CD14-positive monocyte (primary cell): ENCODE measurements around the gene MUC5AC. TPM values are rescaled to one million over a fixed set of nuclear protein-coding genes. Genes with fewer than 3 reads are reported as not detected.

Experiments used
- DNase-seq, 3 donors: peaks; one replicate each; pipeline ENCODE4 v3.0.0-alpha.2; 2011 to 2022
- H2AFZ ChIP-seq: 2 replicates; pipeline ENCODE4 v1.6.0; 2012; ENCODE audit warnings: mild to moderate bottlenecking, low read depth, low read length, inconsistent platforms; ENCODE audit not compliant: insufficient read depth, poor library complexity, severe bottlenecking
- H3K27ac ChIP-seq, 2 donors: 1 replicate in 1 of 2; 2 replicates in 1 of 2; pipeline ENCODE4 v1.5.1; 2012 to 2013; ENCODE audit warnings: low read length in 2 of 2, control low read depth in 1 of 2, inconsistent platforms in 1 of 2, low read depth in 1 of 2, mild to moderate bottlenecking in 1 of 2
- H3K27me3 ChIP-seq, 2 donors: one replicate each; pipeline versions ENCODE4 v1.6.0 to v1.6.1; 2011 to 2013; ENCODE audit warnings: low read length in 2 of 2; ENCODE audit not compliant: control insufficient read depth in 2 of 2, insufficient read depth in 2 of 2
- H3K36me3 ChIP-seq, 2 donors: replicated peaks in 1 of 2; 1 replicate in 1 of 2; 2 replicates in 1 of 2; pipeline versions ENCODE4 v1.5.1 to v1.6.1; 2012 to 2013; ENCODE audit warnings: low read length in 2 of 2, control low read depth in 1 of 2, inconsistent platforms in 1 of 2, mild to moderate bottlenecking in 1 of 2; ENCODE audit not compliant: insufficient read depth in 2 of 2, control insufficient read depth in 1 of 2
- H3K4me1 ChIP-seq, 2 donors: 1 replicate in 1 of 2; 2 replicates in 1 of 2; pipeline versions ENCODE4 v1.5.1 to v1.6.1; 2012 to 2013; ENCODE audit warnings: low read length in 2 of 2, control low read depth in 1 of 2, inconsistent platforms in 1 of 2, mild to moderate bottlenecking in 1 of 2, moderate library complexity in 1 of 2; ENCODE audit not compliant: insufficient read depth in 2 of 2, control insufficient read depth in 1 of 2
- H3K4me2 ChIP-seq: replicated peaks from 2 replicates; pipeline ENCODE3; 2012; ENCODE audit warnings: low read length, moderate library complexity, mild to moderate bottlenecking; ENCODE audit not compliant: poor library complexity, severe bottlenecking; ENCODE audit errors: extremely low read depth
- H3K4me3 ChIP-seq, 3 experiments: fragments of 200-600 bp in 1 of 3; sonication (generic) in 1 of 3; replicated peaks in 1 of 3; 1 replicate in 2 of 3; 2 replicates in 1 of 3; pipeline ENCODE4 v1.5.1; 2011 to 2013; ENCODE audit warnings: low read length in 3 of 3, mild to moderate bottlenecking in 3 of 3, control low read depth in 2 of 3, low read depth in 2 of 3, inconsistent platforms in 1 of 3, moderate library complexity in 1 of 3
- H3K79me2 ChIP-seq: 2 replicates; pipeline ENCODE4 v1.6.0; 2012; ENCODE audit warnings: mild to moderate bottlenecking, control low read depth, inconsistent platforms, low read length, moderate library complexity; ENCODE audit not compliant: insufficient read depth
- H3K9ac ChIP-seq: 2 replicates; pipeline ENCODE4 v1.6.0; 2017; ENCODE audit warnings: low read length, mild to moderate bottlenecking; ENCODE audit not compliant: insufficient read depth, poor library complexity, severe bottlenecking
- H3K9me3 ChIP-seq, 2 donors: replicated peaks in 1 of 2; 1 replicate in 1 of 2; 2 replicates in 1 of 2; pipeline versions ENCODE4 v1.5.1 to v1.6.1; 2012 to 2013; ENCODE audit warnings: low read length in 2 of 2, control low read depth in 1 of 2; ENCODE audit not compliant: control insufficient read depth in 1 of 2, insufficient read depth in 1 of 2
- H4K20me1 ChIP-seq: 2 replicates; pipeline ENCODE4 v1.6.0; 2012; ENCODE audit warnings: mild to moderate bottlenecking, low read length, control low read depth, moderate library complexity; ENCODE audit not compliant: insufficient read depth
- H3K27ac Mint-ChIP-seq, 7 donors: one replicate each; pipeline ENCODE4 v1.8.0; 2020; ENCODE audit warnings: mild to moderate bottlenecking in 7 of 7, mixed read lengths in 7 of 7, moderate library complexity in 6 of 7, inconsistent platforms in 2 of 7
- H3K27me3 Mint-ChIP-seq, 3 donors: one replicate each; pipeline ENCODE4 v1.8.0; 2021 to 2022; ENCODE audit warnings: low read depth in 3 of 3, mild to moderate bottlenecking in 3 of 3, mixed read lengths in 3 of 3, moderate library complexity in 3 of 3, inconsistent platforms in 1 of 3
- H3K36me3 Mint-ChIP-seq, 2 donors: one replicate each; pipeline ENCODE4 v1.8.0; 2020; ENCODE audit warnings: mixed read lengths in 2 of 2, inconsistent platforms in 1 of 2, mild to moderate bottlenecking in 1 of 2
- H3K4me1 Mint-ChIP-seq: one replicate; pipeline ENCODE4 v1.8.0; 2020; ENCODE audit warnings: mild to moderate bottlenecking, mixed read lengths
- H3K4me3 Mint-ChIP-seq, 2 donors: one replicate each; pipeline ENCODE4 v1.8.0; 2020; ENCODE audit warnings: mild to moderate bottlenecking in 2 of 2, mixed read lengths in 2 of 2, moderate library complexity in 1 of 2
- H3K9me3 Mint-ChIP-seq, 7 donors: one replicate each; pipeline ENCODE4 v1.8.0; 2020 to 2022; ENCODE audit warnings: mixed read lengths in 7 of 7, mild to moderate bottlenecking in 6 of 7, moderate library complexity in 6 of 7, inconsistent platforms in 2 of 7
- CTCF ChIP-seq: fragments of 200-600 bp; IDR thresholded peaks from one replicate; pipeline ENCODE4 v1.8.0; 2022; ENCODE audit warnings: antibody characterized with exemption, mild to moderate bottlenecking
- WGBS: methylation state at CpG from one replicate; pipeline ENCODE4 v1.1.5; 2013; ENCODE audit warnings: missing lambda C conversion rate; ENCODE audit not compliant: insufficient coverage; 5-methylcytosine and 5-hydroxymethylcytosine counted together
- intact Hi-C, 2 donors: fragments of 100-400 bp; cut with micrococcal nuclease; formaldehyde crosslinking; loops; one replicate each; pipeline versions ENCODE4 v1.15.0 to v1.15.1; 2023
- polyA plus RNA-seq, 3 donors: library from polyadenylated mRNA; depleted of rRNA in 1 of 3; unstranded in 2 of 3; stranded (reverse) in 1 of 3; fragments of 300-500 nt in 2 of 3; fragments of >200 nt in 1 of 3; fragmentation: Illumina TruSeq in 2 of 3; gene quantifications; 1 replicate in 2 of 3; 2 replicates in 1 of 3; pipeline ENCODE4 v1.2.3, GENCODE V29; 2012 to 2021

The MUC5AC gene
- polyA plus RNA-seq, 3 donors = not detected

- H3K36me3 ChIP-seq = no peaks in the 10 kb centered on the region
- Mint-ChIP-seq H3K36me3 (no peaks in the 10 kb centered on the region), H3K27me3 (peaks cover 2% of the 10 kb centered on the region in 3 donors), H3K4me3 (no peak overlapping the region), H3K27ac (peak overlapping the region in 1 of 7 donors; percentile 18), H3K4me1 (no peaks in the 10 kb centered on the region), H3K9me3 (peaks cover 0 to 25% (median 6%) of the 10 kb centered on the region in 7 donors)
- no peak overlapping the region for H3K9ac ChIP-seq
- H3K79me2 ChIP-seq = no peaks in the 10 kb centered on the region
- no peak overlapping the region for H2AFZ ChIP-seq
- H3K4me1 ChIP-seq = no peaks in the 10 kb centered on the region
- TF ChIP-seq CTCF = no peak
- H4K20me1 ChIP-seq = no peaks in the 10 kb centered on the region
- no peak overlapping the region for H3K4me3 ChIP-seq
- no peak overlapping the region for H3K27ac ChIP-seq
- no peak for DNase-seq
- peaks cover 0 to 31% of the 10 kb centered on the region in 2 donors for H3K9me3 ChIP-seq
- no peaks in the 10 kb centered on the region for H3K27me3 ChIP-seq
- 92% methylated on average over 14 of the region's 17 CpGs for WGBS
- intact Hi-C loops = no loop called here
- H3K4me2 ChIP-seq = no peak overlapping the region
Observed at GRCh38 chr11:1192741-1193325, 35.1 kb downstream of the MUC5AC start.

GRCh38 chr11:1193326-1194230, 35.8 kb downstream of the MUC5AC start:
- Histone ChIP-seq H3K79me2 (no peaks in the 10 kb centered on the region), H2AFZ (no peak overlapping the region), H3K9me3 (peaks cover 0 to 31% of the 10 kb centered on the region in 2 donors), H3K27me3 (no peaks in the 10 kb centered on the region), H4K20me1 (no peaks in the 10 kb centered on the region), H3K27ac (no peak overlapping the region), H3K36me3 (no peaks in the 10 kb centered on the region), H3K4me1 (no peaks in the 10 kb centered on the region), H3K4me2 (no peak overlapping the region), H3K9ac (no peak overlapping the region), H3K4me3 (no peak overlapping the region)
- Mint-ChIP-seq H3K36me3 (no peaks in the 10 kb centered on the region), H3K4me1 (no peaks in the 10 kb centered on the region), H3K27ac (no peak overlapping the region), H3K4me3 (no peak overlapping the region), H3K27me3 (peaks cover 2% of the 10 kb centered on the region in 3 donors), H3K9me3 (peaks cover 0 to 25% (median 6%) of the 10 kb centered on the region in 7 donors)
- no peak for TF ChIP-seq CTCF
- no peak for DNase-seq
- intact Hi-C loops = no loop called here
- 87% methylated on average over 30 of the region's 43 CpGs for WGBS
